Measurements from ENCODE around the gene NEGR1.

- TF ChIP-seq CTCF (IDR thresholded peaks at IDR 0.05 in 4 of 5, conservative IDR thresholded peaks at IDR 0.05 in 1 of 5) = no peak
- TF ChIP-seq POLR2A (IDR thresholded peaks at IDR 0.05) = no peak
Observed at GRCh38 chr1:71464016-71464415, 818.3 kb downstream of the NEGR1 start.
